ENCODE results near the gene HLA-F.

The HLA-F gene

GRCh38 chr6:29723666-29724588 is 693 bp downstream of the HLA-F start:
- peak; percentile 56 to 90 (median 66) for DNase-seq (ENCODE audit: low read depth in 3 of 3, low spot score in 1 of 3)

GRCh38 chr6:29724937-29725869 is 2.0 kb downstream of the HLA-F start:
- no peak for DNase-seq (ENCODE audit: low read depth in 3 of 3, low spot score in 1 of 3)

DNA sequence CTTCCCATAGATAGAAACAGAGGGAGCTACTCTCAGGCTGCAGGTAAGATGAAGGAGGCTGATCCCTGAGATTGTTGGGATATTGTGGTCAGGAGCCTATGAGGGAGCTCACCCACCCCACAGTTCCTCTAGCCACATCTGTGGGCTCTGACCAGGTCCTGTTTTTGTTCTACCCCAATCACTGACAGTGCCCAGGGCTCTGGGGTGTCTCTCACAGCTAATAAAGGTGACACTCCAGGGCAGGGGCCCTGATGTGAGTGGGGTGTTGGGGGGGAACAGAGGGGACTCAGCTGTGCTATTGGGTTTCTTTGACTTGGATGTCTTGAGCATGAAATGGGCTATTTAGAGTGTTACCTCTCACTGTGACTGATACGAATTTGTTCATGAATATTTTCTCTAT is 2.8 kb downstream of the HLA-F start:
- DNase-seq (ENCODE audit: low read depth in 3 of 3, low spot score in 1 of 3), result no peak

DNA sequence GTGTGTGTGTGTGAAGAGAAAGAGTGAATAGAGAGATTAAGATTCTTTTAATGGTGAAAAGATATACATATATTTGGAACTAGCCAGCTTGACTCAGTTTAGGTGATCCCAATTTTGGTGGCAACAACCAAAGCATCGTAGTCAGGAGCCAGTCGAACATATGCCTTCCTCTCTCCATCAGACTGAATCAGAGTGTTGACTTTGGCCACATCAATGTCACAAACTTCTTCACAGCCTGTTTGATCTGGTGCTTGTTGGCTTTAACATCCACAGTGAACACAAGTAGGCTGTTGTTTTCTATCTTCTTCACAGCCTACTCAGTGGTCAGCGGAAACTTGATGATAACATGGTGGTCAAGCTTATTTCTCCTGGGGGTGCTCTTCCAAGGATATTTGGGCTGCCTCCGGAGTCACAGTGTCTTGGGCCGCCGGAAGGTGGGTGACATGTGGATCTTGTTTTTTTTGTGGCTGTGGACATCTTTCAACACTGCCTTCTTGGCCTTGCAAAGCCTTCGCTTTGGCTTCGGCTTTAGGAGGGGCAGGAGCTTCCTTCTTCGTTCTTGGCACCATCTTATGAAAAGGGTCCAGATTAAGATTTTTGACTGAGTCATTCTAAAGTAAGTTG is 3.4 kb downstream of the HLA-F start:
- no peak for DNase-seq (ENCODE audit: low read depth in 3 of 3, low spot score in 1 of 3)

DNA sequence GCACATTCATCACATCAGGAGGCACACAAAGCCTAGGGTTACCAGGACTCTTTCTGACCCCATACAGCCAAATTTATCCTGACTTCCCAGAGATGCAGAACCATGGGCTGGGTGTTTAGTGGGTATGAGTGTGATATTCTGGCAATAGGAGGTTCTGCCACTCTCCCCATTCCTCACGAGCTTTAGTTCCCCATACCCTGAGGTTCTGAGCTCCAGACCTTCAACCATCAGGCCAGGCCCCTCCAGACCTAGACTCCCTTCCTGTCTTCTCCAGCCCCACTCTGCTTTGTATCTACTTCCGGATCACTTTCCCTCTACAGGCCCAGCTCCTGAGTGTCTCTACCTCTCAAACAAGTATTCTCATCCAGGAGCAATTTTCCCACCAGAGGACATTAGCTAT is 4.4 kb downstream of the HLA-F start:
- no peak for DNase-seq (ENCODE audit: low read depth in 3 of 3, low spot score in 1 of 3)

GRCh38 chr6:29728173-29728874 is 5.1 kb downstream of the HLA-F start:
- no peak for DNase-seq (ENCODE audit: low read depth in 3 of 3, low spot score in 1 of 3)

DNA sequence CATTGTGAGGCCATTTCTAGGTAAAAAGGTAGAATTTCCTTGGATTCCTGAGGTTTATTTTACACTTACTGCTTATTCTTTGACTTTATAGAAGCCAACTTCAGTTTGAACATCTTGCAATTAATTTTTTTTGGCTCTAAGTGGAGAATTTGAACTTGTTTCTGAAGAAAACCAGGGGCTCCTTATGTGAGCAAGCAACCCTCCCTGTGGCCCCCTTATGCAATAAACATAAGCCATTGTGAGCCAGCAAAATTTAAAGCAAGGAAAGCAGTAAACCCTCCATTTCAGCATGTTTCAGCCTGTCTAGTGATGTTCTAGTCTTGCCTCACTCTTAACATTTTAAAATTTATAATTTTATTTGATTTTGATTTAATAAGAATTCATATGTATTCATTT is 5.6 kb downstream of the HLA-F start:
- DNase-seq (ENCODE audit: low read depth in 3 of 3, low spot score in 1 of 3), result no peak

DNA sequence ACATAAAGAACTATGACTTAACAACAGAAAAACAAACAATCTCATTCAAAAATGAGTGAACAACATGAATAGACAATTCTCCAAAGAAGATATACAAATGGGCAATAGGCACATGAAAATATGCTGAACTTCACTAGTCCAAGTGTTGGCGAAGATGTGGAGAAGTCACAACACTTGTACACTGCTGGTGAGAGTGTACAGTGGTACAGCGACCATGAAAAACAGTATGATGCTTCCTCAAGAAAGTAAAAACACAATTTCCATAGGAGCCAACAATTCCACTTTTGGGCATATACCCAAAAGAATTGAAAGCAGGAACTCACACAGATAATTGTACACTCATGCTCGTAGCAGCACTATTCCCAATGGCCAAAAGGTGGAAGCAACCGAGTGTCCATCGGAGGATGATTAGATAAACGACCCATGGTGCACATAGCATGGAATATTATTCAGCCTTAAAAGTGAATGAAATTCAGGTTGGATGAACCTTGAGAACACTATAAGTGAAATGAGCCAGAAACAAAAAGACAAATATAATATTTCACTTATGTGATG is 6.6 kb downstream of the HLA-F start:
- no peak for DNase-seq (ENCODE audit: low read depth in 3 of 3, low spot score in 1 of 3)

GRCh38 chr6:29730575-29731126 is 7.4 kb downstream of the HLA-F start:
- DNase-seq (ENCODE audit: low read depth in 3 of 3, low spot score in 1 of 3), result no peak

- no peak for DNase-seq (ENCODE audit: low read depth in 3 of 3, low spot score in 1 of 3)
Measured at GRCh38 chr6:29731281-29731680, 8.0 kb downstream of the HLA-F start.

DNA sequence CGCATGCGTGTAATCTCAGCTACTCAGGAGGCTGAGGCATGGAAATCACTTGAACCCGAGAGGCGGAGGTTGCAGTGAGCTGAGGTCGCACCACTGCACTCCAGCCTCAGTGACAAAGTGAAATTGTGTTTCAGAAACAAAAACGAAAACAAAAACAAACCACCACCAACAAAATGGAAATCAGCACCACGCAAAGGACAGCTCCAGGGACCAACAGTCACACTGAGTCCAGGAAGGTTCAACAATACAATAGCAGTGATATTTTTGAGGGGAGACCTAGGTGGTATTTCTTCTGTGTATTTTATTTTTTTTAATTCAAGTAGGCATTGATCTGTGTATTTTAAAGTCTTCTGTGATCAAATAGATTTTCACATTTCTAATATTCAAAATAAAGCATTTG is 9.8 kb downstream of the HLA-F start:
- no peak for DNase-seq (ENCODE audit: low read depth in 3 of 3, low spot score in 1 of 3)

- no peak for DNase-seq (ENCODE audit: low read depth in 3 of 3, low spot score in 1 of 3)
Measured at GRCh38 chr6:29734046-29735018, 11.1 kb downstream of the HLA-F start.

GRCh38 chr6:29736563-29736962 is 13.3 kb downstream of the HLA-F start:
- DNase-seq (ENCODE audit: low read depth in 3 of 3, low spot score in 1 of 3), result no peak

- peak in 2 of 3 donors; percentile 49 to 52 for DNase-seq (ENCODE audit: low read depth in 3 of 3, low spot score in 1 of 3)
Measured at GRCh38 chr6:29737707-29738630, 14.7 kb downstream of the HLA-F start.

GRCh38 chr6:29739136-29739881 is 16.1 kb downstream of the HLA-F start:
- no peak for DNase-seq (ENCODE audit: low read depth in 3 of 3, low spot score in 1 of 3)

- no peak for DNase-seq (ENCODE audit: low read depth in 3 of 3, low spot score in 1 of 3)
Measured at GRCh38 chr6:29739882-29740261, 16.6 kb downstream of the HLA-F start.

DNA sequence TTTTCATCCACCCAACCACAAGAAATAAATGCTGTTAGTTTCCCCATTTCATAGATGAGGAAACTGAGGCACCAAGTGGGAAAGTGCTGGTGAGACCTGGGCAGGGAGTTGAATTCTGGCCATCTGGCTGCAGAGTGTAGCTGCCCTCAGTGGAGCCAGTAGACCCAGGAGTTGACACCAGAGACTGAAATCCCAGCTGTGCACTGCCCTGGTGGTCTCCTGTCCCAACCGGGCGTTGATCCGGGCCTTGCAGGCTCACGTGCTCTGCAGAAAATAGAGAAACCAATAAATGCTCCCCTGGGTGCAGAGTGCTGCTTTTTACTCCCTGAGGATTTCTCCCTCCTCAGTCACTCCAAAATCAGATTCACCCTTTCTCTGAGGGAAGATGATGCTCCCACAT is 18.4 kb downstream of the HLA-F start:
- DNase-seq (ENCODE audit: low read depth in 3 of 3, low spot score in 1 of 3), result no peak
